Suppressor macrophage (primary cell): ENCODE measurements around the gene CARD16.
"Not testable (repeated sequence)": the region's sequence is repeated elsewhere in the genome, so short reads cannot be mapped to it uniquely, and the experiment has no call there.

Source experiments
- DNase-seq, 4 experiments: peaks; one replicate each; pipeline ENCODE4 v3.0.0-alpha.2; 2020 to 2022
- total RNA-seq, 17 experiments: gene quantifications; one replicate each; lab custom pipeline; 2026; ENCODE audit warnings: mixed read lengths in 6 of 17, inconsistent platforms in 3 of 17; lab: John Stamatoyannopoulos, UW

CARD16 gene
- total RNA-seq = 6.1 to 15.9 (median 12.0) reads per million in 17 experiments

DNA sequence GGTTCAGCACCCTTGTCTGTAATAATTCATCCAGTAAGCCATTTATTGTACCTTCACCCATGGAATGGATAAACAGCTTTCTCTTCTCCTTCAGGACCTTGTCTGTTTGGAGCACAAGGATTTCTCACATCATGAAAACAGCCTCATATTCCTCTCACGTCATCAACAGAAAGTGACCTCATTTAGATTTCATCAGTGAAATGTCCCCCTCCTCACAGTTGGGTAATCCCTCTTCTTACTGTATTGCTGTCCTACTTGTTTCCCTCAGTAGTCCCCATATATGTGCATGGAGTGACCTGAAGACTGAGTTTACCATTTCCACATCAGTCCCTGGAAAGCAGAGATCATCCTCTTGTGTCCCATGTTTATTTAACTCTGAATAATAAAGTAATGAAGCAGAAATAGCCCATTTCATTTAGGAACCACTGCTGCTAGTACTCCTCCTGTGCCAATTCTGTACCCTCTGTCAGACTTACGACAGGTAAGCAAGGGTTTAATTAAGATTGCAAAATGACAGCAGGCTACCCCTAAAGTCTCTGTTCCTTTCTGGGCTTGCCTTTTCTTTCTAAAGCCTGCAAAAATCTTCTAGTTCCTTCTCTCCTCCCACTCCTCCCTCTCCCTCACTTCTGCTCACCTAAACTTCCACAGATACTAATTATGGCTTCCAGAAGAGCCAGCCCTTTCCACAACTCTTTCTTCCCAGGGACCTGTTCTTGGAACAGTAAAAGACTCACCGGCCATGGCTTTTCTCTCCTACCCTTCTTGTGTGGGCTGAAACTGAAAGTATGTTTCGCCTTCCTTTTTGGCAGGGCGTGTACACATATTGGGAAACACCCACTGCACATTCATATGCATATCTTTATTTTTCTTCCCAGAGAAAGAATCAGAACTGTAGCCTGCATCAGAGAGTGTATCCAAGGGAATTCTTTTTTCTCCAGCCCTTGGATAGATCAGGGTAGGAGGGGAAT, at the start of gene CARD16:
CARD16 (minus strand) TSS at position 779 of the 968 bp plus-strand sequence; CDS start at position 741, 38 bp downstream.
- DNase-seq = peak; percentile 57 to 81 (median 73)

DNA sequence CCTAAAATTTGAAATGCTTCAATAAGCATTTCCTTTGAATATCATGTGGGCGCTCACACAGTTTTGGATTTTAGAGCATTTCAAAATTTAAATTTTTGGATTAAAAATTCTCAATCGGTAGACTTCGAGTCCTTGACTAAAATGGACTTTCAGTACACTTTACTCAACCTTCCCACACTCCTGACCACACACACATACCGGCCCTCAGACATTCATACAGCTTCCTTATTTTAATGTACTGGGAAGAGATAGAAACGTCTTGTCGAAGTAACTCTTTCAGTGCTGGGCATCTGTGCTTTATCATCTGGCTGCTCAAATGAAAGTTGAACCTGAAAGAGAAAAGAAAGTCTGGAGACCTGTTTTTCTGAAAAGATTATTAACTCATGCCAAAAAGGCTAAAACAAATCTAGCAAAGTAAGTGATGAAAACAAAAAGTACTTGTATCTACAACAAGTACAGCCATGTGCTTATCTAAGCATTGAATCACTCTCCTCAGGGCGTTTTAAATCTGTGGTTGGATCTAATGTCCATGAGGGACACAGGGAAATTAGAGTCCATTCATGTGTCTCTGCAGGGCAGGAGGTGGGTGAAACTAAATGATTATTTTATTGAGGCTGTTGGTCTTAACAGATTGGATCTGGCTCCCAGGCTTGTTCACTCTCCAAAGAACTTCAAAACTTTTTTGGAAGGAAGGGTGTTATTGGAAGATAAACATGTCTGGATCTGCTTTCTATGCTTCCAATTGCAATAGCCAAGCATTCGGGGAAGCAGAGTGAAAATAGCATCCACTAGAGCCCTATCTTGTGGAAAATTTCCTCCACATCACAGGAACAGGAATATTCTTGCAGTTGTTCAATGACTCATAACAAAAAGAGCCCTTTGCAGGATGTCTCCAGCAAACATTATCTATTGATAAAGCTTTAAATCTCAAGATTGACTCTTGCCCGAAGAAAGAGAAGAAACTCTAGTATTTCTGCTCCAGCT, 47.4 kb upstream of the CARD16 start:
- DNase-seq = peak; percentile 48 to 69 (median 58)

- DNase-seq = no peak
Measured at GRCh38 chr11:105081412-105082150, 36.4 kb upstream of the CARD16 start.

GRCh38 chr11:105080171-105080906, 35.2 kb upstream of the CARD16 start:
- peak in 3 of 4 experiments; percentile 27 to 52 (median 49) for DNase-seq

DNA sequence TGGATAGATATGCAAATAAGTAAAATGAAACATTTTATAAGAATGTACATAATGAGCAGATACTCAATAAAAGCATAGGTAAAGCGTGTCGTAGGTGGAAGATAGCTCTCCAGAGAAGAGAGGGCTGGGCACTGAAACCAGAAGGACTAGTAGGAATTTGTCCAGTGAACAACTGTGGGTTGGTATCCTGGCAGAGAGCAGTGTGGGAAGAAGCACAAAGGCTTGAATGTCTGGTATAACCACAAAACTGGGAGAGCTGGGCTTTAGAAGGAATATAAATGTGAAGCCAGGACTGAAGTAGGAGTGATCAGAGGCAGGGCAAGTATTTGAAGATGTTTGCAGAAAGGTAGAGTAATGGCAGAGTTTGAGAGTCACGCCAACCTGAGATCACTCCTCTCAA, 33.1 kb upstream of the CARD16 start:
- no peak for DNase-seq

- not testable (repeated sequence) for DNase-seq
Measured at GRCh38 chr11:105077141-105077790, 32.1 kb upstream of the CARD16 start.

DNA sequence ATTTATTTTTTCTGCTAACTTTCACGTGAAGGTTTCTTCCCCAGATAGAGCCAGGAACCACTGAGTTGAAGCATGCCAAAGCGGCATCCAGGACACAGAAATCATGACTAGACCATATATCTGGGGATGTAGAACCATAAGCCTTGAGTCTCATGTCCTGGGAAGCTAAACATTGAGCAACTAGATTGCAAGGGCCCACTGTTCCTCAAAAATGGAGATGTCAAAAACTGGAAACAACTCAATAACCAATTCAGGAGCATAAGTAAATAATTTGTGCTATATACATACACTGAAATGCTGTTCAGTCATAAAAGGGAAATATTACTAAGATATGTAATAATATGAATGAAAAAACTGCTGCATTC, 29.0 kb upstream of the CARD16 start:
- peak in 3 of 4 experiments; percentile 32 to 52 (median 43) for DNase-seq

- DNase-seq = peak in 2 of 4 experiments; percentile 14 to 40
Measured at GRCh38 chr11:105073456-105074165, 28.5 kb upstream of the CARD16 start.

DNA sequence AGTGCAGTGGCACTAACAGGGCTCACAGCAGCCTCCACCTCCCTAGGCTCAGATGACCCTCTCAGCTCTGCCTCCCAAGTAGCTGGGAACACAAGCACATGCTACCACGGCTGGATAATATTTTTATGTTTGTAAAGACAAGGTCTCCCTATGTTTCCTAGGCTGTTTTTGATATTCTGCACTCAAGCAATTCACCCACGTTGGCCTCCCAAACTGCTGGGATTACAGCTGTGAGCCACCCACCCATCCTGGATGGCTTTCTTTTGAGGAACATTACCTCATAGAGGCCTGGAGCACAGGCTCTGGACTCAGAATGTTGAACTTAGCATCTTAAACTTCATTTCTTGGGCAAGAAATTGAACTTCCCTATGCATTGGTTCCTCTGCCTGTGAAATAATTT, 26.9 kb upstream of the CARD16 start:
- DNase-seq = peak in 2 of 4 experiments; percentile 52 to 65

DNA sequence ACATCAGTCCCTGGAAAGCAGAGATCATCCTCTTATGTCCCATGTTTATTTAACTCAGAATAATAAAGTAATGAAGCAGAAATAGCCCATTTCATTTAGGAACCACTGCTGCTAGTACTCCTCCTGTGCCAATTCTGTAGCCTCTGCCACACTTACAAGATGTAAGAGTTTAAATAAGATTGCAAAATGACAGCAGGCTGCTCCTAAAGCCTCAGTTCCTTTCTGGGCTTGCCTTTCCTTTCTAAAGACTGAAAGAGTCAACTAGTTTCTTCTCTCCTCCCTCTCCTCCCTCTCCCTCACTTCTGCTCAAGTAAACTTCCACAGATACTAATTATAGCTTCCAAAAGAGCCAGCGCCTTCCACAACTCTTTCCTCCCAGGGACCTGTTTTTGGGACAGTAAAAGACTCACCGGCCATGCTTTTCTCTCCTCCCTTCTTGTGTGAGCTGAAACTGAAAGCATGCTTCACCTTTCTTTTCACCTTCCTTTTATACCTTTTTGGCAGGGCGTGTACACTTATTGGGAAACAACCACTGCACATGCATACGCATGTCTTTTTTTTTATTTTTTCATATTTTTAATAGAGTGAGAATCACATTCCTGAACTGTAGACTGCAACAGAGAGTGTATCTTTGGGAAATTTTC, 26.1 kb upstream of the CARD16 start:
- peak in 3 of 4 experiments; percentile 42 to 58 (median 51) for DNase-seq

GRCh38 chr11:105070306-105070705, 25.2 kb upstream of the CARD16 start:
- DNase-seq = peak in 3 of 4 experiments; percentile 39 to 47 (median 40)

DNA sequence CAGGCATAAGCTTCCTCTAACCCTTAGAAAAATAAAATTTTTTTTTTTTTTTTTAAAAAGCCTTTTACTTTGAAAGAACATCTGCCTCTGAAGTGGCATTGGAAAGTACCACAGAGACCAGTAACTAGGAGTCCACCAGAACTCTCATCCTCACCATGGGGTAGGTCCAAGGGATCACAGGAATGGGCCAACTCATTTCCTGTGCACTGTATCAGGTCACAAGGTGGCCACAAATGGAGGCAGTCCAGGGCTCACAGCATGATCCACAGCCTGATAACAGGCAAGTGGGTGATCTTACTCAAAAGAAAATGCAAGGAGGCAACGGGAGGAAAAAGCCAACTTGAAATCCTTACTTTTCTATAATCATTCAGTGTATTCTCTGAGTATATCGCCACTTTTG, 24.6 kb upstream of the CARD16 start:
- not testable (repeated sequence) for DNase-seq

DNA sequence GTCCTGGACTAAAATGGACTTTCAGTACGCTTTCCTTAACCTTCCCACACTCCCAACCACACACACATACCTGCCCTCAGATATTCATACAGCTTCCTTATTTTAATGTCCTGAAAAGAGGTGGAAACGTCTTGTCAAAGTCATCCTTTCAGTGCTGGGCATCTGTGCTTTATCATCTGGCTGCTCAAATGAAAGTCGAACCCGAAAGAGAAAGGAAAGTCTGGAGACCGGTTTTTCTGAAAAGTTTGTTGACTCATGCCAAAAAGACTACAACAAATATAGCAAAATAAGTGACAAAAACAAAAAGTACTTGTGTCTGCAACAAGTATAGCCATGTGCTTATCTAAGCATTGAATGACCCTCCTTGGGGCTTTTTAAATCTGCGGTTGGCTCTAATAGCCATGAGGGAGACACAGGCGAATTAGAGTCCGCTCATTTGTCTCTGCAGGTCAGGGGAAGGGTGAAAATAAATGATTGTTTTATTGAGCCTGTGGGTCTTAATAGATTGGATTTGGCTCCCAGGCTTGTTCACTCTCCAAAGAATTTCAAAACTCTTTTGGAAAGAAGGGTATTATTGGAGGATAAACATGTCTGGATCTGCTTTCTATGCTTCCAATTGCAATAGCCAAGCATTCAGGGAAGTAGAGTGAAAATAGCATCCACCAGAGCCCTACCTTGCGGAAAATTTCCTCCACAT, 18.3 kb upstream of the CARD16 start:
- DNase-seq = not testable (repeated sequence)

- DNase-seq = no peak
Measured at GRCh38 chr11:105057432-105057831, 12.3 kb upstream of the CARD16 start.

GRCh38 chr11:105056446-105056845, 11.3 kb upstream of the CARD16 start:
- DNase-seq = no peak

- DNase-seq = peak in 1 of 4 experiments; percentile 43
Measured at GRCh38 chr11:105054723-105055493, 9.8 kb upstream of the CARD16 start.

DNA sequence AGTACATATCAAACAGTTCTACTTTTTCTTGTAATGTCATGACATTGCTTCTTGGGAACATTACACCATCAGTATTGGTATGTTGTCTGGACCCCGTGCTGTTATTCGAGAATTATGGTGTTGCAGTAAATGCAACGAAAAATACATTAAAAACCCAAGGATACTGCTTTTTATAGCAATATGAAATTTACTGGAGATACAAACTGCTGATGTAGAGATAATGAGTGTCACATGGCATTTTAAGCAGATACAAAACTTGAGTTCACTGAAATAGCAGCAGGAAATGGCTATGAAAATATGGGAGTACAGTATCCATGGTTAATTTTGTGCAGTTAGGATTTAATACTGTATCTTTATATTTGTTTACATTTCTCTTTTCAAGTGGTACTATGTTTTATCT, 7.4 kb upstream of the CARD16 start:
- no peak for DNase-seq

GRCh38 chr11:105051559-105051958, 6.4 kb upstream of the CARD16 start:
- DNase-seq = no peak
